Neural crest cell (in vitro differentiated cells): ENCODE data around the gene PALB2. TPM values are rescaled to one million over a fixed set of nuclear protein-coding genes. Genes with fewer than 3 reads are reported as not detected.

Experiments
- DNase-seq: peaks from one replicate; pipeline ENCODE4 v3.0.0; 2021; ENCODE audit warnings: low read depth, mixed read lengths, low spot score
- H3K27ac Mint-ChIP-seq: one replicate; pipeline ENCODE4 v1.8.0; 2021; ENCODE audit warnings: mild to moderate bottlenecking, mixed read lengths; ENCODE audit not compliant: unreplicated experiment
- H3K27me3 Mint-ChIP-seq: 2 replicates; pipeline ENCODE4 v1.8.0; 2021; ENCODE audit warnings: low read depth, mild to moderate bottlenecking, mixed read lengths
- H3K36me3 Mint-ChIP-seq: 2 replicates; pipeline ENCODE4 v1.8.0; 2021; ENCODE audit warnings: low read depth, mild to moderate bottlenecking, mixed read lengths
- H3K4me1 Mint-ChIP-seq: 2 replicates; pipeline ENCODE4 v1.8.0; 2021; ENCODE audit warnings: mixed read lengths
- H3K4me3 Mint-ChIP-seq: one replicate; pipeline ENCODE4 v1.8.0; 2021; ENCODE audit warnings: mild to moderate bottlenecking, mixed read lengths
- H3K9me3 Mint-ChIP-seq: 2 replicates; pipeline ENCODE4 v1.8.0; 2021; ENCODE audit warnings: mixed read lengths
- CTCF ChIP-seq: fragments of 200-600 bp; sonication (generic); conservative IDR thresholded peaks from 2 replicates; pipeline ENCODE4 v1.5.0; 2021; ENCODE audit warnings: antibody characterized with exemption, mild to moderate bottlenecking
- total RNA-seq: library from RNA; stranded (reverse); gene quantifications from 2 replicates; pipeline ENCODE4 v1.2.1, GENCODE V29; 2021

The PALB2 gene
- total RNA-seq, 1 donor from 2014 or later: 25.6 TPM

- H3K4me1 Mint-ChIP-seq: no peaks in the 10 kb centered on the region
- no peak overlapping the region for H3K4me3 Mint-ChIP-seq
- no peaks in the 10 kb centered on the region for H3K9me3 Mint-ChIP-seq
- H3K27me3 Mint-ChIP-seq: no peaks in the 10 kb centered on the region
- TF ChIP-seq CTCF: no peak
- peaks cover 7% of the 10 kb centered on the region for H3K36me3 Mint-ChIP-seq
- DNase-seq: no peak
- H3K27ac Mint-ChIP-seq: no peak overlapping the region
Observed at GRCh38 chr16:23663918-23664317, 22.8 kb upstream of the PALB2 start.

GRCh38 chr16:23651943-23652468, 10.9 kb upstream of the PALB2 start:
- Mint-ChIP-seq H3K9me3 (peaks cover 3% of the 10 kb centered on the region), H3K27ac (no peak overlapping the region), H3K27me3 (no peaks in the 10 kb centered on the region), H3K4me3 (no peak overlapping the region), H3K36me3 (peaks cover 24% of the 10 kb centered on the region), H3K4me1 (peaks cover 8% of the 10 kb centered on the region)
- no peak for DNase-seq
- TF ChIP-seq CTCF: no peak

GRCh38 chr16:23650674-23651416, 9.7 kb upstream of the PALB2 start:
- Mint-ChIP-seq H3K36me3 (peaks cover 33% of the 10 kb centered on the region), H3K4me1 (peaks cover 8% of the 10 kb centered on the region), H3K4me3 (no peak overlapping the region), H3K27me3 (no peaks in the 10 kb centered on the region), H3K9me3 (peaks cover 3% of the 10 kb centered on the region), H3K27ac (peak overlapping the region; percentile 82)
- no peak for DNase-seq
- TF ChIP-seq CTCF: no peak

- H3K4me3 Mint-ChIP-seq: peak overlapping the region; percentile 100
- no peaks in the 10 kb centered on the region for H3K9me3 Mint-ChIP-seq
- no peak overlapping the region for H3K27ac Mint-ChIP-seq
- peaks cover 29% of the 10 kb centered on the region for H3K4me1 Mint-ChIP-seq
- no peaks in the 10 kb centered on the region for H3K27me3 Mint-ChIP-seq
- TF ChIP-seq CTCF: no peak
- no peak for DNase-seq
- H3K36me3 Mint-ChIP-seq: peaks cover 18% of the 10 kb centered on the region
Observed at GRCh38 chr16:23642246-23642774, 1.2 kb upstream of the PALB2 start.

- Mint-ChIP-seq H3K36me3 (peaks cover 4% of the 10 kb centered on the region), H3K27ac (peak overlapping the region; percentile 99), H3K4me1 (peaks cover 29% of the 10 kb centered on the region), H3K9me3 (no peaks in the 10 kb centered on the region), H3K27me3 (no peaks in the 10 kb centered on the region), H3K4me3 (peak overlapping the region; percentile 100)
- DNase-seq: no peak
- TF ChIP-seq CTCF: no peak
Observed at GRCh38 chr16:23640615-23640930, 537 bp downstream of the PALB2 start.
